GM19468 (cell line): ENCODE measurements around the gene BCAT1.
"Not testable (repeated sequence)": the region's sequence is repeated elsewhere in the genome, so short reads cannot be mapped to it uniquely, and the experiment has no call there.

Experiments used
- ATAC-seq: cut with Tn5 transposase; IDR thresholded peaks from one replicate; pipeline ENCODE4 v1.9.1; 2021; ENCODE audit warnings: mild to moderate bottlenecking, moderate library complexity, moderate number of reproducible peaks; ENCODE audit not compliant: unreplicated experiment; ENCODE audit errors: extremely low read depth

The BCAT1 gene

DNA sequence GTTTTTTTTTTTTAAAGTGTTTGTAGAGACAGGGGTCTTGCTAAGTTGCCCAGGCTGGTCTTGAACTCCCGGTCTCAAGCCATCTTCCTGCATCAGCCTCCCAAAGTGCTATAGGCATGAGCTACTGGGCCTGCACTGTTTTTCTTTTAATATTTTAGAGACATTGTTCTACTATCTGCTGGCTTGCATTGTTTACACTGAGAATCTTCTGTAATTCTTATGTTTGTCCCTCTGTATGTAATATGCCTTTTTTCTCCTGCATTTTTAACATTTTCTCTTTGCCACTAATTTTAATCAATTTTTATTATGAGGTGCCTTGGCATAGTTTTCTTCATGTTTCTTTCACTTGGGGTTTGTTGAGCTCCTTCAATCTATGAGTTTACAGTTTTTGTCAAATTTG, 15.4 kb upstream of the BCAT1 start:
- ATAC-seq: no peak

- ATAC-seq: peak; percentile 31
Observed at GRCh38 chr12:24960222-24960855, 11.4 kb upstream of the BCAT1 start.

DNA sequence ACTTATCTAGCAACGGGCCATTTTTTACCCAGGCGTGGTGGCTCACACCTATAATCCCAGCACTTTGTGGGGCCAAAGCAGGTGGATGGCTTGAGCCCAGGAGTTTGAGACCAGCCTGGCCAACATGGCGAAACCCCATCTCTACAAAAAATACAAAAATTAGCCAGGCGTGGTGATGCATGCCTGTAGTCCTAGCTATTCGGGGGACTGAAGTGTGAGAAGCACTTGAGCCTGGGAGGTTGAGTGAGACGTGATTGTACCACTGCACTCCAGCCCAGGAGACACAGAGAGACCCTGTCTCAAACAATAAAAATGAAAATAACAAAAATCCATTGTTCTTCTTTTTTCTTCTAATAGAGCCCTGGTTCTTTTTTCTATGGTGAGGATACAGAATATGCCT, 7.5 kb upstream of the BCAT1 start:
- ATAC-seq: not testable (repeated sequence)

DNA sequence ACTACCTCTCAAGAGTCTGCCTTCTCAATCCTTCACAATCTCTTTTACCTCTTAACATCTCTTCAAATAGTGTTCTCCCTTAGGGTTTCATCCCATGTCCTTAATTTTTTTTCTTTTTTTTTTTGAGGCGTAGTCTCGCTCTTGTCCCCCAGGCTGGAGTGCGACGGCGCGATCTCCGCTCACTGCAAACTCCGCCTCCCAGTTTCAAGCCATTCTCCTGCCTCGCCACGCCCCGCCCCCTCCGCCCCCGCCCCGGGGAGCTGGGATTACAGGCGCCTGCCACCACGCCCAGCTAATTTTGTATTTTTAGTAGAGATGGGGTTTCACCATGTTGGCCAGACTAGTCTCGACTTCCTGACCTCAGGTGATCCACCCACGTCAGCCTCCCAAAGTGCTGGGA, 7.0 kb upstream of the BCAT1 start:
- ATAC-seq: no peak

DNA sequence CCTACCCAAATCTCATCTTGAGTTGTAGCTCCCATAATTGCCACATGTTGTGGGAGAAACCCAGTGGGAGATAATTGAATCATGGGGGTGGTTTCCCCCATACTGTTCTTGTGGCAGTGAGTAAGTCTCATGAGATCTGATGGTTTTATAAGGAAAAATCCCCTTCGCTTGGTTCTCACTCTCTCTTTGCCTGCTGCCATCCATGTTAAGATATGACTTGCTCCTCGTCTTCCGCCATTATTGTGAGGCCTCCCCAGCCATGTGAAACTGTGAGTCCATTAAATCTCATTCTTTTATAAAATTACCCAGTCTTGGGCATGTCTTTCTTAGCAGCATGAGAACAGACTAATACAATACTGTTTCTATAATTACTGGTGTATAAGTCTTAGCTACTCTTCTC, 6.5 kb upstream of the BCAT1 start:
- no peak for ATAC-seq

- no peak for ATAC-seq
Observed at GRCh38 chr12:24954261-24954660, 5.4 kb upstream of the BCAT1 start.

GRCh38 chr12:24952389-24952788, 3.5 kb upstream of the BCAT1 start:
- ATAC-seq: no peak

GRCh38 chr12:24950231-24950834, 1.4 kb upstream of the BCAT1 start:
- peak; percentile 49 for ATAC-seq

- no peak for ATAC-seq
Observed at GRCh38 chr12:24948420-24948756, 513 bp downstream of the BCAT1 start.

DNA sequence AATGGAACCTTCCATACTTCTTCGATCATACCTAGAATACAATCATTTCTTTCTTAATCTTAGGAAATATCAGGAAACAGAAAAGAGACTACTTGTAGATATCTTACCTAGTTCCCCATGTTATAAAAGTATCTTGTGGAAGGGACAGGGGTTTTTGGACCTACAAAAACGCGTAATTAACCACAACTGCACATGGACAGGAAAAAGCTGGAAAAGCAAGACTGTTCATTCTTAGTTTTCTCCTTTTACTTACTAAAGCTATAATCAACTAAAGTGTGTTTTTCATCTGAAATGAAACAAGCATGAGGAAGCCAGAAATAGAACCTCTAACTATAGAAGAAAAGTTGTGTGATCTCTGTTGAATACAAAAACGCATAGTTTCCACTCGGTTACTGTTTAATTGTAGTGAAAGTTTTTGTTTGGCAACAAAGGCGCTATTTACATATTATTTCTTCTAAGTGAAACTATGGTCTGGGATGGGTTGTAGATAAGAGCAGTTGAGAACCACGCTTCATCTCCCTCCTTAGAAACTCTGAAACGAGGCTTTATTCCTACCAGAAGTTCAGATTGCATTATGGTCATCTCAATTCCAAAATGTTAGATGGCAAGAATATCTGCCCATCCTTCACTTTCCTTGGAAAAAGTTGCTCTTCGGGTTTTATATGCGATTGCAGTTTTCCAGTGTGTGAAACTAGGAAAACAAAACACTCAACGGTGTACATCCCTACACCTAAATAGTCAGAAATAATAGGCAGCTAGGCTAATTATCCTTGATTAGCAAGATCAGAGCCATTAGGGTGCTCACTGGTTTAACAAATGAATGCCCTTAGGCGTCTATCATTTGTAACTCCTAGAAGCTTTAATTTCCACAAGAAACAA, 1.1 kb downstream of the BCAT1 start:
- ATAC-seq: no peak

GRCh38 chr12:24945845-24946244, 3.1 kb downstream of the BCAT1 start:
- no peak for ATAC-seq

GRCh38 chr12:24945039-24945438, 3.9 kb downstream of the BCAT1 start:
- ATAC-seq: no peak

- ATAC-seq: no peak
Observed at GRCh38 chr12:24944601-24944975, 4.3 kb downstream of the BCAT1 start.

DNA sequence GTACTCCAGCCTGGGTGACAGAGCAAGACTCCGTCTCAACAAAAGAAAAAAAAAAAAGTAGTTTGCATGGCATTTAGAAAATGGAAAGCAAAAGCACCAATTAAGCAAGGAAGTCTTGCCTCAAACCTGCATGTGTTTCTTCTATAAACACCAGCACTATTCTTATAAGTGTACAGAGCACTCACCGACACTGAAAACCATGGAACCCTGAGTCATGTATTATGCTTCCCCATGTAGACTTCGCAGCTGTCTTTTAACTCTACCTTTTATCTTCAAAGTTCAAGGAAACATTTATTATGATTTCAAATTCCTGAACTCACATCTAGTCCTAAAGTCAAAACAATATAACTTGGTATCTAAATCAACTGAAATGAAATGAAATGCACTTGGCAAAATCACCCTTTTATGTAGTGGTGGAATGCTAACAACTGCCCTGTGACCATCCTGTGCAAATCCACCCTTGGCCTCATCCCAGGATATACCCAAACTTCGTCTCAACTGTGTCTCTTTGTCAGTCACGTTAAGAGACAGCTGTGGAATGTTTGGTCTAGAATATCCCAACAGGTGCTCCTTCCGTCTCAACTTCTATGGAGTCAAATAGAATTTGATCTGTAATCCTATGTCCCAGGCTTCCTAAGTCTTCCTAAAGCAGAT, 4.8 kb downstream of the BCAT1 start:
- no peak for ATAC-seq

DNA sequence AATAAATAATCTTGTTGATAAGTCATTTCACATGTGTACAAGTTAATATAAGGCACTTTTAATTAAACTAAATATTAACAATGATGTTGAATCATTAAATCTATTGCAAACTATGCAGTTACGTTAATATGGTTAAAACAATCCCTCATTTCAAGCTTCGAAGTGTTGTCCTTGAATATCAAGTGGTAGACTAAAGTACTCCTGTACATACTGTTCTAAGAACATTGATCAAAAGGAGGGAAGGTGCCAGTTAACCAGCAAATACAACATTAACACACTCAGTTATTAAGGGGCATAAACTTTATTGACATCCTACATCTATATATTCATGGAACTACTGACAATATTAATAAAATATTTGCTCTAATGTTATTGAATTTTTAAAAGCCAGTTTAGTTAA, 8.7 kb downstream of the BCAT1 start:
- ATAC-seq: no peak

GRCh38 chr12:24939551-24939950, 9.3 kb downstream of the BCAT1 start:
- ATAC-seq: not testable (repeated sequence)

DNA sequence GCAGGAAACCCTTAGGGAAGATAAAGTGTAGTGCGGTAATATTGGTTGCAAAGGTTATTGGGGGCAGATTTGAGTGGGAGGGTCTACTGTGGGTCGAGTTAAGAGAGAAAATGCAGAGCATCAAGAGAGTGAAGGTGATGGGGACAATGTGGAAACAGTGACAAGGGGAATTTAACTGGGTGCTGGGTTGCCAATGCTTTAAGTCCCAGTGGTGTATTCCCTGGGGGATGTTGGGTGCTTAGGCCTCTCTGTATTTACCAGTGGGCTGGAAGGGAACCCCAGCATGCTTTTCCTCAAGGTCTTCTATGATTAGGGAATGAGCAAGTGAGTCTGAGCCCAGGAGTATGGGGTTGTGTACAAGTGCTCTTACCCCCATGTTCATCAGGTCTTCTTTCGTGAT, 10.6 kb downstream of the BCAT1 start:
- no peak for ATAC-seq

DNA sequence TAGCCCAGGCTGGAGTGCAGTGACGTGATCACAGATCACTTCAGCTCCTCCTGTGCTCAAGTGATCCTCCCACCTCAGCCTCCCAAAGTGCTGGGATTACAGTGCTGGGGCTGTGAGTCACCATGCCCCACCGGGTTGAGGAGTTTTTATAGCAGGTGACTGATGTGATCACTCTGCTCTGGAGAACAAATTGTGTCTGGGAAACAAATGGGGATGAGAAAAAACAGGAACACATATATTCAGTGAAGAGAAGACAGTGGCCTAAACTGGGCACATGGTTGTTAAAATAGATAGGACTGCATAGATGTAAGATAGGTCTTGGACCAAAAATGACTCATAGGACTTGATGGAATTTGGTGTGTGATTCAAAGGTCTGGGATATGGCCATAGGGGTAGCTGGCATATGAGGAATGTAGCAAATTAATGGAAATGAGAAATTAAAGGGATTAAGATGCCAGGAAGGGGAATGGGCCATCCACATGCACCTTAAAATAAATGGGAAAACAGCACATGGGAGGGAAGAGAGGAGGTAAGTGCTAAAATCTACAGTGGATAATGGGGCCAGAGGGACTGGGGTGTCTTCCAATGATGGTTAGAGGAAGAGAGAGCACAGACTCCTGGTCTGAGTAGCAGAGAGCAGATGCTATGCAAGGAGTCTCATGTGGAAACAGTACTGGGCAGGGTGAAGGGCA, 11.2 kb downstream of the BCAT1 start:
- ATAC-seq: no peak

DNA sequence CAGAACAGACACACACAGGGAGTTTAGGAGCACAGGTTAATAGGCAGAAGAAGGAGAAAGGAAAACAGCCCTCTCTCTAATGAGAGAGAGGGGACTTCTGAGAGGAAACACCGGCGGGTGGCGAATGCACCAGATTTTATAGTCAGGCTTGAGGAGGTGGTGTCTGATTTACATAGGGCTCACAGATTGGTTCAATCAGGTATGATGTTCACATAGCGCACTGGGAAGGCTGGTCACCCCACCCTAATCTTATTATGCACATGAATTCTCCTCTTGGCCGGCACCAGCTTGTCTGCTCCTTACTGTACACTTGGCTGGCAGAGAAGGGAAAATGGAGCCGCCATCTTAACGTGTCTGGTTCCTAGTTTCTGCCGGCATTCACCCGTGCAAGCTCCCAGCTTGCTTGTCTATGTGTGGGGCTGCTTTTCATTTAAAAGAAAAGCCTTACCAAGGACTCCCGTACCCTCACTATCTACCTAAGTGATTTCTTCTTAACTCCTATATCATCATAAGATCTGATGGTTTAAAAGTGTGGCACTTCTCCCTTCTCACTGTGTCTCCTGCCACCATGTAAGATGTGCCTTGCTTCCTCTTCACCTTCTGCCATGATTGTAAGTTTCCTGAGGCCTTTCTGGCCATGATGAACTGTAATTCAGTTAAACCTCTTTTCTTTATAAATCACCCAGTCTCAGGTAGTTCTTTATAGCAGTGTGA, 15.1 kb downstream of the BCAT1 start:
- no peak for ATAC-seq
